GM19463 (cell line): ENCODE measurements around the gene HTT.

Experiments
- ATAC-seq: cut with Tn5 transposase; IDR thresholded peaks from one replicate; pipeline ENCODE4 v1.9.1; 2021; ENCODE audit warnings: mild to moderate bottlenecking, moderate library complexity; ENCODE audit not compliant: unreplicated experiment

The HTT gene

GRCh38 chr4:3261411-3262207 lies 187.1 kb downstream of the HTT start:
- no peak for ATAC-seq

DNA sequence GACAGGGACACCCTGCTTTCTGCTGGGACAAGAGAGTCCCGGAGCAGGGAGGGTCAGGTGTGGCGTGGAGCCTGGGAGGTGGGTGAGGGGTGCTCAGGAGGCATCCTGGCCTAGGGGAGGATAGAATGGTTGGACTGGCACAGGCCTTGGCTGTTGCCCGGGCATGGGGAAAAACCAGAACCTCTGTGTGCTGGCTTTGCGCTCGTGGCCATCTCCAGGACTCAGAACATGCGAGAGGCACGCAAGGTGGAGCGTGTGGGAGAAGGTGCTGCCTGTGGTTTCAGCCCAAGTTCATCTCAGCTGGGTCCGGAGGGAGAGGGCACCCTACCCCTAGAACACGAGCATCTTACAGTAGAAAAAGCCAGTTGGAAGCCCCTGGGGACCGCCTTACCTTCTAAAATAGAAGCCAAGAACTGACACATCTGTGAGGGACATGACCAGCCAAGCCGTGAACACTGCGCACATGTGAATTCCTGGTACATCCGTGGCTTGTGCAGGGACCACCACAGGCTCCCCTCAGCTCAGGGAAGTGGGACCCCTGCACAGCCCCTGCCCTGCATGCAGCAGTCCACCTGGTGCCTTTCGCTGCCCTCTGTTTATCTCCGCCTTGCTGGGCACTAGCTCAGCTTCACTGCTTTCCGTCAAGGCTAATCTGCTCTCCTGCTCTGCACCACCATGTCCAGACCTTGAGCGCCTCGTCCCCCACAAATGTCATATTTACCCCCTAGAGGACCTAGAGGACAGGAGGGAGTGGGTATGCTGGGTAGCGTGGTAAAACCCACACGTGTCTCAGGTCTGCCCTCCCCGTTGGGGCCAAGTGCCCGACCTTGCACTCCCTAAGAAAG lies 187.9 kb downstream of the HTT start:
- ATAC-seq: no peak

DNA sequence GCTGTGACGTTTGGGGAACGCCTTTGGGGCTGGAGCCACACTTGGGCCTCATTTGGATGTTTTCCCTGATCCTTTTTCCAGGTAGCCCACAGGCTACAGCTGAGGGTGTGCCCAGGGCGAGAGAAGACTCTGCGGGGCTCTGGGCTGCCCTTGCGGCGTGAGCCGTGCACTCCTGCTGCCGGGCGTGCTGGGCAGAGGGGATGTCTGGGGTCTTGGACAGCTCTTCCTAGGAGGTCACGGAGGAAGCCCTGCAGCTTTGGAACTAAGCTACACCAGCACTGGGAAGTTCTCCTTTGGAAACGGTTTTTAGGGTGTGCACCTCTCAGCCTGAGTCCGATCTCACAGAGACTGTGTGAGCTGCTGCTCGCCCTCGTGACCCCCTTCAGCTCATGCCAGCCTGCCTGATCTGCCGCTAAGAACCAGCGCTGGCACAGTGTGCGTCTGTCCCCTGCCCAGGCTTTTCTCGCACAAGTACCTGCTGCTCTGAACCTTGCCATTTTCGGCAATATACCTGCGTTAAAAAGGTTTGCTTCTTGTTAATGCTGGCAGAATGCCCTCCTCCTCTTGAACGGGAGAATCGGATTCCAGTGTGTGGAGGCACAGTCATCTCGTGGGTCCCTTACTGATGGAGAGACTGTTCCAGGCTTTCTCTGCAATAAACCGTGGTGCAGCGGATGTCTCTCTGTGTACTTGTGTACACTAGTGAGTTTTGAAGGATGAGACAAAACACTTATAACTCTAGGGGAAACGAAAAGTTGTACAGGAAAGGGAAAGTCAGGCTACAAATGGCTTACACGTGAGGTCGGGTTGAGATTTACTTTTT lies 188.8 kb downstream of the HTT start:
- no peak for ATAC-seq

DNA sequence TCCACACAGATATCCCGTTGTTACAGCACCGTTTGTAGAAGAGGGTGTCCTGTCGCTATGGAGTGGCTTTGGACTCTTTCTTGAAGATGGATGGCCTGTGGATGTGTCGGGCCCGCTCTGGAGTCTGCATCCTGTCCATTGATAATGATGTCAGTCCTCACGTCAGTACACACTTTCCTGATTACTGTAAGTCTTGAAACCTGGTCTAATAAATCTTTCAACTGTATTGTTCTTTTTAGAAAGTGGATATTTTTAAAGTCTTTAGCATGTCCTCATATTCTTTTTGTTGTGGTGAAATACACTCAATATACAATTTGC lies 189.4 kb downstream of the HTT start:
- ATAC-seq: no peak

- ATAC-seq: no peak
These were observed 191.6 kb downstream of the HTT start for GRCh38 chr4:3266076-3266475.

DNA sequence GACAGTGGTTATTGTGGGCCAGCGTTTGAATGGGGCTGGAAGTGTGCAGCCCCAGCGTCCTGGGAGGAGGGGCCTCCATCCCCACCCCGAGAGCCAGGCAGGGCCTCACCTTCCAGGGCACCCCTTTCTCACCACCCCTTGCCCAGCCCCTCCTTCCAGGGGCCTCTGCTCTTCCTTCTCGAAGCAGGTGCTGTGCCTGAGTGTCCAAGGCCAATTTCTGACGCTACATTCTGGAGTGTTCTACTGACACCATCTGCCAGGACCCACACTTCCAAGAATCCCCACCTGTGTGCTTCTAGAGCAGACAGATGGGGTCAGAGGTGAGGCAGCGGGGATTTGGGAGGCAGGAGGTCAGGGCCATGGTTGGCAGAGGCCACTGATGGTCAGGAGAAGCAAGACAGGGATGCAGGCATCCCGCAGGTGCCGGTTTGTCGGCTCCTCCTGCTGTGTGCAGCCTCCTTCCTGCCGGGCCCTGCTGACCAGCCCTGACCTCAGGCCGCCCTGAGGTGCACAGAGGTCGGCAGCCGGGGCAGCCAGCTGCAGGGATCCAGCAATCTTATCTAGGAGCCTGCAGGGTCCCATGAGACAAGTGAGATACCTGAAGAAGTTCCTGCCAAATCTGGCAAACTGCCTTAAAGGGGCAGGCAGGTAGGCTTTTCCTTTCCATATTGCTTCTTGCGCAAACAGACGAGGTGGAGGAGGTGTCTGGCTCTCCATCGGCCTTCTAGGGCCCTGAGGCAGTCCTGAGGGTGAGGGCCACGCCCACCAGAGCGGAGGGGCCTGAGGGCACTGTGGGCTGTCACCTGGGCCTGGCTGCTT lies 193.3 kb downstream of the HTT start:
- no peak for ATAC-seq

GRCh38 chr4:3268395-3269104 lies 194.1 kb downstream of the HTT start:
- no peak for ATAC-seq

DNA sequence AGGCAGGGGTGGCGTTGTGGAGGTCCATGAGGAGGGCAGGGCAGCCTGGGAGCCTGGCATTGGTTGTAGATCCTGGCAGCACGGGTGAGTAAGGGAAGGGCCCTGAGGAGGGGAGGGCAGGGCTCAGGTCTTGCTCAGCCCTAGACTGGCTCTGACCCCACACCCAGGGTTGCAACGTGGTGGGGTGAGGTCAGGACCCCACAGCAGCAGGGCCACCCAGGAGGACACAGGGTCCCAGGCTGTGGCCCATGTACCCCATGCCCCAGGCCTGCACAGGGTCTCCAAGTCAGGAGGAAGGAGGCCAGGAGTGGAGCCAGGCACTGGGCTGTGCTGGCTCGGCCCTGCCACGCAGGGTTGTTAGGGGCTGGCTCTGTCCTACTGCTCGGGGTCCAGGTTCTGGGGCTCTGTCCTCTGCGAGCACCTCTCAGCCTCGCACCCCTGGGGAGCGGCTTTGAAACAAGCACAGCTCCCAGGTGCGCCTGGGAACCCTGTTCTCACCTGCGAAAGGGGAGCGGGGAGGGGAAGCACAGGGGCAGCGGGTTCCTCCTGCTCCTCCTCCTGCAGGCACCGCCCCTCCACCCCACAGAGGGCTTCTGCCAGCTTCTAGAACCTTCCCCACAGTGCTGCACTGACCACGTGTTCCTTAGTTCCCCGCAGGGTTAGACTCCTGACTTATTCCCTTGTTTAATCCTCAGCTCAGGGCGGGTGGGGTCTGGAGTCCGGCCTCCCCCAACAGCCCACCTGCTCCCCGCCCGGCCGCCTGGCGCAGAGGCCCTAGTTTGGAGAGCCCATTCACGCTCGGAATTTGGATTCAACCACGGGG lies 194.8 kb downstream of the HTT start:
- no peak for ATAC-seq

GRCh38 chr4:3269991-3270611 lies 195.6 kb downstream of the HTT start:
- ATAC-seq: no peak

GRCh38 chr4:3271131-3271530 lies 196.7 kb downstream of the HTT start:
- no peak for ATAC-seq

DNA sequence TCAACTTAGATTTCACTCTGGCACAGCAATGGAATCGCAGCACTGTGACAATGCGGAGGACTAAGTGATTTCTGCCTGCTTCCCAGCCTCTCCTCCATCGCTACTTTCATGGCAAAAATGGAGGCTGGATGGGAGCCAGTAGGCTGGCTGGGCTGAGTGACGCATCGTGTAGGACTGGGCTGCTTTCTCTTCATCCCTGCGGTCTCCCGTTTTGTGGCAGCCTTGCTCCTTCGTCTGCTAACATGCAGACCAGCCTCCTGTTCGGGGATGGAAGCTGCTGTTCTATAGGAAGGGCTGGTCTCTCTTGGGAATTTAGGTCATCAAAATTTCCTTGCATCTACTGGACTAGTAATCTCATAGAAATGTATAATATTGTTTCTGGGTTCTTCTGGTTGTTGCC lies 202.5 kb downstream of the HTT start:
- ATAC-seq: no peak

GRCh38 chr4:3280466-3280865 lies 206.0 kb downstream of the HTT start:
- no peak for ATAC-seq

DNA sequence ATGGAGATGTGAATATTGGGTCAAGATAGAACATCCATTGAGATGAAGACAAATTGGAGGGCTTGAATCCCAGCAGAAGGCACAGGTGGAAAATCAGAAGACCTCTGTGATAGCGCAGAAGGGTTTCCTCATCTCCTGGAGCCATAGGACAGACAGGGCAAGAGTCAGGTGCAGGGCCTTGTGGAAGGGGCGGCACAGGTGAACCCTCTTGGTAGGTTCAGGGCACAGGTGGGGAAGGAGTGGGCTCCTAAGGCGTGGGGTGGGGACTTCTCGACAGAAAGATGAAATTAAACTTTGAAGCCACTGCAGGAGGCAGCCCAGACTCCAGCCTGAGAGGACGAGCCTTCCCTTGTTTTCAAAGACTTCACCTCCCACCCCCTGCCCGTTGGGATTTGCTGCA lies 209.0 kb downstream of the HTT start:
- no peak for ATAC-seq

- no peak for ATAC-seq
These were observed 209.4 kb downstream of the HTT start for GRCh38 chr4:3283916-3284315.

GRCh38 chr4:3284734-3285557 lies 210.5 kb downstream of the HTT start:
- ATAC-seq: no peak

GRCh38 chr4:3285558-3286334 lies 211.3 kb downstream of the HTT start:
- ATAC-seq: peak; percentile 96
